ENCODE results near the gene CLEC16A. TPM values are rescaled to one million over a fixed set of nuclear protein-coding genes. Genes with fewer than 3 reads are reported as not detected.

Gene CLEC16A
- polyA plus RNA-seq, 3 donors: 3.4 to 12.0 (median 5.8) TPM

GRCh38 chr16:11056993-11057649 lies 112.8 kb downstream of the CLEC16A start:
- 95% methylated on average over 11 of the region's 12 CpGs for WGBS (ENCODE audit: insufficient coverage)
- no peak overlapping the region for H3K4me2 ChIP-seq (replicated peaks; ENCODE audit: extremely low read depth, low read length, poor library complexity, severe bottlenecking)
- H3K27me3 Mint-ChIP-seq (ENCODE audit: low read depth in 3 of 3): peaks cover 5 to 12% (median 12%) of the 10 kb centered on the region in 3 donors

GRCh38 chr16:11057711-11058345 lies 113.5 kb downstream of the CLEC16A start:
- no peak for DNase-seq
- Mint-ChIP-seq H3K27ac (no peak overlapping the region), H3K36me3 (peaks cover 75 to 84% of the 10 kb centered on the region in 2 donors), H3K4me3 (no peak overlapping the region), H3K4me1 (peaks cover 14% of the 10 kb centered on the region), H3K9me3 (no peaks in the 10 kb centered on the region), H3K27me3 (ENCODE audit: low read depth in 3 of 3) (peaks cover 5 to 12% (median 12%) of the 10 kb centered on the region in 3 donors)
- no peaks in the 10 kb centered on the region for H3K27me3 ChIP-seq (ENCODE audit: control insufficient read depth in 2 of 2, insufficient read depth in 2 of 2, low read length in 2 of 2)
- H3K4me2 ChIP-seq (replicated peaks; ENCODE audit: extremely low read depth, low read length, poor library complexity, severe bottlenecking): no peak overlapping the region
- intact Hi-C loops (cut with micrococcal nuclease): no loop called here
- H3K9ac ChIP-seq (ENCODE audit: insufficient read depth, low read length, poor library complexity, severe bottlenecking): no peak overlapping the region
- TF ChIP-seq CTCF (IDR thresholded peaks at IDR 0.05): no peak
- H3K9me3 ChIP-seq (replicated peaks in 1 of 2; ENCODE audit: control insufficient read depth in 1 of 2, insufficient read depth in 1 of 2, low read length in 2 of 2): no peaks in the 10 kb centered on the region
- H3K36me3 ChIP-seq (replicated peaks in 1 of 2; ENCODE audit: control insufficient read depth in 1 of 2, insufficient read depth in 2 of 2, low read length in 2 of 2): peaks cover 33 to 92% of the 10 kb centered on the region in 2 donors
- no peak overlapping the region for H2AFZ ChIP-seq (ENCODE audit: insufficient read depth, low read depth, low read length, poor library complexity, severe bottlenecking)
- no peaks in the 10 kb centered on the region for H3K79me2 ChIP-seq (ENCODE audit: insufficient read depth, low read length)
- WGBS (ENCODE audit: insufficient coverage): 96% methylated on average over 5 of the region's 9 CpGs
- H3K4me1 ChIP-seq (ENCODE audit: control insufficient read depth in 1 of 2, insufficient read depth in 2 of 2, low read length in 2 of 2): peaks cover under 1 to 2% of the 10 kb centered on the region in 2 donors
- H3K4me3 ChIP-seq (replicated peaks in 1 of 3; ENCODE audit: low read depth in 2 of 3, low read length in 3 of 3): no peak overlapping the region
- no peaks in the 10 kb centered on the region for H4K20me1 ChIP-seq (ENCODE audit: insufficient read depth, low read length)
- no peak overlapping the region for H3K27ac ChIP-seq (ENCODE audit: low read depth in 1 of 2, low read length in 2 of 2)

More at GRCh38 chr16:11056993-11057649, 112.8 kb downstream of the CLEC16A start:
- DNase-seq: no peak
- no peak overlapping the region for H3K4me3 ChIP-seq (replicated peaks in 1 of 3; ENCODE audit: low read depth in 2 of 3, low read length in 3 of 3)
- H3K27ac ChIP-seq (ENCODE audit: low read depth in 1 of 2, low read length in 2 of 2): no peak overlapping the region
- H3K36me3 ChIP-seq (replicated peaks in 1 of 2; ENCODE audit: control insufficient read depth in 1 of 2, insufficient read depth in 2 of 2, low read length in 2 of 2): peaks cover 33 to 91% of the 10 kb centered on the region in 2 donors
- no peaks in the 10 kb centered on the region for H3K79me2 ChIP-seq (ENCODE audit: insufficient read depth, low read length)
- no peak overlapping the region for H2AFZ ChIP-seq (ENCODE audit: insufficient read depth, low read depth, low read length, poor library complexity, severe bottlenecking)
- Mint-ChIP-seq H3K27ac (no peak overlapping the region), H3K36me3 (peaks cover 78 to 86% of the 10 kb centered on the region in 2 donors), H3K4me3 (no peak overlapping the region), H3K4me1 (peaks cover 21% of the 10 kb centered on the region), H3K9me3 (no peaks in the 10 kb centered on the region)
- peaks cover 8 to 9% of the 10 kb centered on the region in 2 donors for H3K4me1 ChIP-seq (ENCODE audit: control insufficient read depth in 1 of 2, insufficient read depth in 2 of 2, low read length in 2 of 2)
- intact Hi-C loops (cut with micrococcal nuclease): no loop called here
- no peaks in the 10 kb centered on the region for H4K20me1 ChIP-seq (ENCODE audit: insufficient read depth, low read length)
- TF ChIP-seq CTCF (IDR thresholded peaks at IDR 0.05): no peak
- no peak overlapping the region for H3K9ac ChIP-seq (ENCODE audit: insufficient read depth, low read length, poor library complexity, severe bottlenecking)
- no peaks in the 10 kb centered on the region for H3K9me3 ChIP-seq (replicated peaks in 1 of 2; ENCODE audit: control insufficient read depth in 1 of 2, insufficient read depth in 1 of 2, low read length in 2 of 2)
- no peaks in the 10 kb centered on the region for H3K27me3 ChIP-seq (ENCODE audit: control insufficient read depth in 2 of 2, insufficient read depth in 2 of 2, low read length in 2 of 2)

Data from CD14-positive monocyte (primary cell).